ENCODE data around the gene FAM13C. TPM values are rescaled to one million over a fixed set of nuclear protein-coding genes. Genes with fewer than 3 reads are reported as not detected.
"Not testable (repeated sequence)": the region's sequence is repeated elsewhere in the genome, so short reads cannot be mapped to it uniquely, and the experiment has no call there.

The FAM13C gene
- total and polyA plus RNA-seq, 12 donors: 8.9 to 92.8 (median 34.1) TPM

GRCh38 chr10:59229441-59229840, 132.9 kb downstream of the FAM13C start:
- 90 to 96% (median 95%) methylated on average over 4 of the region's 4 CpGs for WGBS, 4 donors
- no peak for DNase-seq
- no peaks in the 10 kb centered on the region for H3K36me3 ChIP-seq (replicated peaks in 1 of 2)
- peaks cover 0 to 12% of the 10 kb centered on the region in 2 donors for H3K4me1 ChIP-seq (replicated peaks in 1 of 2)
- no peaks in the 10 kb centered on the region for H3K9me3 ChIP-seq (replicated peaks in 1 of 3)
- intact Hi-C loops (cut with DNase I): no loop called here
- no peak overlapping the region for H3K4me3 ChIP-seq
- TF ChIP-seq POLR2A (IDR thresholded peaks at IDR 0.05) (no peak), CTCF (IDR thresholded peaks at IDR 0.05) (no peak)
- H3K27ac ChIP-seq: no peak overlapping the region
- no peaks in the 10 kb centered on the region for H3K27me3 ChIP-seq

- DNase-seq: no peak
- 93 to 95% (median 94%) methylated on average over 3 of the region's 3 CpGs for WGBS, 4 donors
- Histone ChIP-seq H3K27me3 (no peaks in the 10 kb centered on the region), H3K36me3 (replicated peaks in 1 of 2) (no peaks in the 10 kb centered on the region), H3K4me3 (no peak overlapping the region), H3K9me3 (replicated peaks in 1 of 3) (no peaks in the 10 kb centered on the region), H3K4me1 (replicated peaks in 1 of 2) (peaks cover 0 to 17% of the 10 kb centered on the region in 2 donors), H3K27ac (no peak overlapping the region)
- no peak for TF ChIP-seq CTCF (IDR thresholded peaks at IDR 0.05)
- intact Hi-C loops (cut with DNase I): no loop called here
These were observed 135.1 kb downstream of the FAM13C start for GRCh38 chr10:59227136-59227673.

- Histone ChIP-seq H3K4me3 (no peak overlapping the region), H3K27me3 (no peaks in the 10 kb centered on the region), H3K9me3 (replicated peaks in 1 of 3) (no peaks in the 10 kb centered on the region), H3K27ac (no peak overlapping the region), H3K4me1 (replicated peaks in 1 of 2) (peaks cover 0 to 8% of the 10 kb centered on the region in 2 donors), H3K36me3 (replicated peaks in 1 of 2) (no peaks in the 10 kb centered on the region)
- TF ChIP-seq POLR2A (IDR thresholded peaks at IDR 0.05) (no peak), CTCF (IDR thresholded peaks at IDR 0.05) (no peak)
- no peak for DNase-seq
- intact Hi-C loops (cut with DNase I): no loop called here
These were observed 137.1 kb downstream of the FAM13C start for GRCh38 chr10:59225211-59225610.

- DNase-seq; H3K27ac ChIP-seq; intact Hi-C loops (cut with DNase I); H3K4me3 ChIP-seq; H3K4me1 ChIP-seq (replicated peaks in 1 of 2); H3K27me3 ChIP-seq; H3K36me3 ChIP-seq (replicated peaks in 1 of 2); H3K9me3 ChIP-seq (replicated peaks in 1 of 3): not testable (repeated sequence)
- WGBS, 4 donors: 68 to 96% (median 92%) methylated on average over 2 of the region's 2 CpGs
These were observed 138.8 kb downstream of the FAM13C start for GRCh38 chr10:59223597-59223996.

GRCh38 chr10:59222788-59223187, 139.6 kb downstream of the FAM13C start:
- intact Hi-C loops (cut with DNase I): no loop called here
- no peaks in the 10 kb centered on the region for H3K36me3 ChIP-seq (replicated peaks in 1 of 2)
- no peaks in the 10 kb centered on the region for H3K27me3 ChIP-seq
- no peak overlapping the region for H3K4me3 ChIP-seq
- no peak overlapping the region for H3K27ac ChIP-seq
- no peak for DNase-seq
- TF ChIP-seq POLR2A (IDR thresholded peaks at IDR 0.05) (no peak), CTCF (IDR thresholded peaks at IDR 0.05) (no peak)
- peaks cover 0 to 8% of the 10 kb centered on the region in 2 donors for H3K4me1 ChIP-seq (replicated peaks in 1 of 2)
- no peaks in the 10 kb centered on the region for H3K9me3 ChIP-seq (replicated peaks in 1 of 3)
